ENCODE data around the gene SLC18A3. TPM values are rescaled to one million over a fixed set of nuclear protein-coding genes. Genes with fewer than 3 reads are reported as not detected.

Gene SLC18A3
- total and polyA plus RNA-seq, 2 experiments from 2014 or later: 0.16 TPM; not detected in 1

DNA sequence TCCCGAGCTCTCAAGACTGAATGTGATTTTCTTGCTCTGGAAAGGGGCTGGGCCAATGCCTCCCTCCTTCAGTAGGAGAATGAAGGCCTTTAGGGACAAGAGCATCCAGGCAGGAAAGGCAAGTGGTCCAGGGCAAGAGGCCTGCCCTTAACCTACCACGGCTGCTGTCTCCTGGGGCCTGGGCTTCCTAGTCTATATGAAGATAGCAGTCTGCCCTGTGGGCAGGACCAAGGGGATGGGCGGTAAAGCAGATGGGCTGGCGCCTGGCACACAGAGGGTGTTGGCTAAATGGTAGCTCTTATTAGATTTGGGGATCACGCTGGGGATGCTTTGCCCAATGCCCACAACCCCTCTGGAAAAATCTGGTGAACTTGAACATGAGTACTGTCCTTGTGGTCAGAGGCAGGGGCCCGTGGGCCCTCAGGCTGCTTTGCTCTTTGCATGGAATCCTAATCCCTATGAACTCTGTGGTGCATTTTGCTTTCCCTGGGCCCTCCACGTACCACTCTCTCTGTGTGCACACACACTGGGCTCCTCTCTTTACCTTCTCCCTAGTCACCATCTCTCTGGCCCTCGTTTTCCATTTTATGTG, 24.1 kb downstream of the SLC18A3 start (continued):
- TF ChIP-seq, protein P1, sequence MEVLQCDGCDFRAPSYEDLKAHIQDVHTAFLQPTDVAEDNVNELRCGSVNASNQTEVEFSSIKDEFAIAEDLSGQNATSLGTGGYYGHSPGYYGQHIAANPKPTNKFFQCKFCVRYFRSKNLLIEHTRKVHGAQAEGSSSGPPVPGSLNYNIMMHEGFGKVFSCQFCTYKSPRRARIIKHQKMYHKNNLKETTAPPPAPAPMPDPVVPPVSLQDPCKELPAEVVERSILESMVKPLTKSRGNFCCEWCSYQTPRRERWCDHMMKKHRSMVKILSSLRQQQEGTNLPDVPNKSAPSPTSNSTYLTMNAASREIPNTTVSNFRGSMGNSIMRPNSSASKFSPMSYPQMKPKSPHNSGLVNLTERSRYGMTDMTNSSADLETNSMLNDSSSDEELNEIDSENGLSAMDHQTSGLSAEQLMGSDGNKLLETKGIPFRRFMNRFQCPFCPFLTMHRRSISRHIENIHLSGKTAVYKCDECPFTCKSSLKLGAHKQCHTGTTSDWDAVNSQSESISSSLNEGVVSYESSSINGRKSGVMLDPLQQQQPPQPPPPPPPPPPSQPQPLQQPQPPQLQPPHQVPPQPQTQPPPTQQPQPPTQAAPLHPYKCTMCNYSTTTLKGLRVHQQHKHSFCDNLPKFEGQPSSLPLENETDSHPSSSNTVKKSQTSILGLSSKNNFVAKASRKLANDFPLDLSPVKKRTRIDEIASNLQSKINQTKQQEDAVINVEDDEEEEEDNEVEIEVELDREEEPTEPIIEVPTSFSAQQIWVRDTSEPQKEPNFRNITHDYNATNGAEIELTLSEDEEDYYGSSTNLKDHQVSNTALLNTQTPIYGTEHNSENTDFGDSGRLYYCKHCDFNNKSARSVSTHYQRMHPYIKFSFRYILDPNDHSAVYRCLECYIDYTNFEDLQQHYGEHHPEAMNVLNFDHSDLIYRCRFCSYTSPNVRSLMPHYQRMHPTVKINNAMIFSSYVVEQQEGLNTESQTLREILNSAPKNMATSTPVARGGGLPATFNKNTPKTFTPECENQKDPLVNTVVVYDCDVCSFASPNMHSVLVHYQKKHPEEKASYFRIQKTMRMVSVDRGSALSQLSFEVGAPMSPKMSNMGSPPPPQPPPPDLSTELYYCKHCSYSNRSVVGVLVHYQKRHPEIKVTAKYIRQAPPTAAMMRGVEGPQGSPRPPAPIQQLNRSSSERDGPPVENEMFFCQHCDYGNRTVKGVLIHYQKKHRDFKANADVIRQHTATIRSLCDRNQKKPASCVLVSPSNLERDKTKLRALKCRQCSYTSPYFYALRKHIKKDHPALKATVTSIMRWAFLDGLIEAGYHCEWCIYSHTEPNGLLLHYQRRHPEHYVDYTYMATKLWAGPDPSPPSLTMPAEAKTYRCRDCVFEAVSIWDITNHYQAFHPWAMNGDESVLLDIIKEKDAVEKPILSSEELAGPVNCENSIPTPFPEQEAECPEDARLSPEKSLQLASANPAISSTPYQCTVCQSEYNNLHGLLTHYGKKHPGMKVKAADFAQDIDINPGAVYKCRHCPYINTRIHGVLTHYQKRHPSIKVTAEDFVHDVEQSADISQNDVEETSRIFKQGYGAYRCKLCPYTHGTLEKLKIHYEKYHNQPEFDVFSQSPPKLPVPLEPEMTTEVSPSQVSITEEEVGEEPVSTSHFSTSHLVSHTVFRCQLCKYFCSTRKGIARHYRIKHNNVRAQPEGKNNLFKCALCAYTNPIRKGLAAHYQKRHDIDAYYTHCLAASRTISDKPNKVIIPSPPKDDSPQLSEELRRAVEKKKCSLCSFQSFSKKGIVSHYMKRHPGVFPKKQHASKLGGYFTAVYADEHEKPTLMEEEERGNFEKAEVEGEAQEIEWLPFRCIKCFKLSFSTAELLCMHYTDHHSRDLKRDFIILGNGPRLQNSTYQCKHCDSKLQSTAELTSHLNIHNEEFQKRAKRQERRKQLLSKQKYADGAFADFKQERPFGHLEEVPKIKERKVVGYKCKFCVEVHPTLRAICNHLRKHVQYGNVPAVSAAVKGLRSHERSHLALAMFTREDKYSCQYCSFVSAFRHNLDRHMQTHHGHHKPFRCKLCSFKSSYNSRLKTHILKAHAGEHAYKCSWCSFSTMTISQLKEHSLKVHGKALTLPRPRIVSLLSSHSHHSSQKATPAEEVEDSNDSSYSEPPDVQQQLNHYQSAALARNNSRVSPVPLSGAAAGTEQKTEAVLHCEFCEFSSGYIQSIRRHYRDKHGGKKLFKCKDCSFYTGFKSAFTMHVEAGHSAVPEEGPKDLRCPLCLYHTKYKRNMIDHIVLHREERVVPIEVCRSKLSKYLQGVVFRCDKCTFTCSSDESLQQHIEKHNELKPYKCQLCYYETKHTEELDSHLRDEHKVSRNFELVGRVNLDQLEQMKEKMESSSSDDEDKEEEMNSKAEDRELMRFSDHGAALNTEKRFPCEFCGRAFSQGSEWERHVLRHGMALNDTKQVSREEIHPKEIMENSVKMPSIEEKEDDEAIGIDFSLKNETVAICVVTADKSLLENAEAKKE (CRISPR knock-in tag; IDR thresholded peaks at IDR 0.05): no peak
- TF ChIP-seq NANOG (IDR thresholded peaks at IDR 0.05; ENCODE audit: borderline replicate concordance): no peak

DNA sequence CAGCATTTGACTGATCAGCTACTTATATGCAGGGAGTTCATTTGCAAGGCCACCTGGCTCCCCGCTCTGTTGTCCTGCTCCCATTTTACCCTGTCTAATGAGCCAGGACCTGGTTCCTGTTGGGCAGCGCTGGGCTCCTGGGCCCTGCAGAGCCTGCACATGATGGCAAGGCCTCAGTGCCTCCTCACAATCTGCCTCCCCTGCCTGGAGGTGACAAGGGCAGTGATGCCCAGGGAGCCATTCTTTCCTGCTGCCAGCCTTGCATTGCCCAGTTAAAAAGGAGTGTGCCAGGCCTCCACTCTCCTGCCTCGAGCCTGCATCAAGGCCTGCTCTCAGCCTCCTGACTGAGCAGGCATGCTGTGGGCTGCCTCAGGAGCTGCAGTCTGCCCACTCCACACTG, 32.2 kb downstream of the SLC18A3 start:
- Histone ChIP-seq H3K4me2 (no peak overlapping the region), H2AFZ (no peak overlapping the region), H3K4me1 (ENCODE audit: insufficient read depth) (no peaks in the 10 kb centered on the region), H3K27me3 (ENCODE audit: insufficient read depth) (no peaks in the 10 kb centered on the region), H3K36me3 (ENCODE audit: insufficient read depth) (no peaks in the 10 kb centered on the region), H3K79me2 (replicated peaks; ENCODE audit: insufficient read depth) (no peaks in the 10 kb centered on the region), H3K9me2 (ENCODE audit: insufficient read depth) (no peaks in the 10 kb centered on the region), H3K4me3 (no peak overlapping the region), H3F3A (replicated peaks; ENCODE audit: low read depth) (no peaks in the 10 kb centered on the region), H4K20me1 (replicated peaks; ENCODE audit: insufficient read depth) (no peaks in the 10 kb centered on the region), H3K27ac (ENCODE audit: low read depth) (no peak overlapping the region)
- Mint-ChIP-seq H3K27ac (no peak overlapping the region), H3K4me3 (no peak overlapping the region), H3K27me3 (ENCODE audit: insufficient read depth, low read depth, poor library complexity) (peaks cover 13% of the 10 kb centered on the region), H3K36me3 (ENCODE audit: low read depth) (no peaks in the 10 kb centered on the region), H3K9me3 (no peaks in the 10 kb centered on the region; the same call in 2 of the 3 replicates), H3K4me1 (peaks cover 7% of the 10 kb centered on the region)
- TF ChIP-seq, protein P2, sequence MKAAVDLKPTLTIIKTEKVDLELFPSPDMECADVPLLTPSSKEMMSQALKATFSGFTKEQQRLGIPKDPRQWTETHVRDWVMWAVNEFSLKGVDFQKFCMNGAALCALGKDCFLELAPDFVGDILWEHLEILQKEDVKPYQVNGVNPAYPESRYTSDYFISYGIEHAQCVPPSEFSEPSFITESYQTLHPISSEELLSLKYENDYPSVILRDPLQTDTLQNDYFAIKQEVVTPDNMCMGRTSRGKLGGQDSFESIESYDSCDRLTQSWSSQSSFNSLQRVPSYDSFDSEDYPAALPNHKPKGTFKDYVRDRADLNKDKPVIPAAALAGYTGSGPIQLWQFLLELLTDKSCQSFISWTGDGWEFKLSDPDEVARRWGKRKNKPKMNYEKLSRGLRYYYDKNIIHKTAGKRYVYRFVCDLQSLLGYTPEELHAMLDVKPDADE (IDR thresholded peaks at IDR 0.05): no peak
- no peak for TF ChIP-seq NANOG (IDR thresholded peaks at IDR 0.05; ENCODE audit: borderline replicate concordance)
- no peak for TF ChIP-seq EZH2phosphoT487 (IDR thresholded peaks at IDR 0.05; ENCODE audit: unreplicated experiment)
- ATAC-seq (no peak), DNase-seq (ENCODE audit: low spot score) (no peak)

All from GM23338 (cell line).